Common myeloid progenitor, CD34-positive (primary cell): ENCODE data around the gene SMIM41.

Experiments
- CTCF ChIA-PET: fragments of 350-600 bp; sonication (Branson Sonifier 250); formaldehyde crosslinking; loops from one replicate; lab custom pipeline; 2021; ENCODE audit warnings: antibody characterized with exemption; lab: Charles Lee
- POLR2A ChIA-PET: fragments of 350-600 bp; sonication (Branson Sonifier 250); formaldehyde crosslinking; loops from one replicate; lab custom pipeline; 2021; ENCODE audit warnings: antibody characterized with exemption; lab: Charles Lee
- DNase-seq, 3 donors: peaks; one replicate each; pipeline versions ENCODE4 v3.0.0 to v3.0.0-alpha.2; 2013
- H3K27ac ChIP-seq, 2 experiments: 1 replicate in 1 of 2; 2 replicates in 1 of 2; pipeline ENCODE4 v1.7.0; 2013; ENCODE audit warnings: inconsistent platforms in 2 of 2, low read length in 2 of 2, mild to moderate bottlenecking in 2 of 2, low read depth in 1 of 2, moderate library complexity in 1 of 2; ENCODE audit not compliant: severe bottlenecking in 2 of 2, insufficient read depth in 1 of 2, poor library complexity in 1 of 2
- H3K27me3 ChIP-seq, 5 experiments: replicated peaks in 2 of 5; 1 replicate in 3 of 5; 2 replicates in 2 of 5; pipeline versions ENCODE4 v1.6.1 to v1.7.0; 2013; ENCODE audit warnings: low read length in 4 of 5, mild to moderate bottlenecking in 2 of 5, moderate library complexity in 2 of 5, inconsistent platforms in 1 of 5; ENCODE audit not compliant: insufficient read depth in 5 of 5, control insufficient read depth in 4 of 5
- H3K36me3 ChIP-seq, 4 experiments: 1 replicate in 2 of 4; 2 replicates in 2 of 4; pipeline versions ENCODE4 v1.6.1 to v1.7.0; 2013; ENCODE audit warnings: low read length in 3 of 4, control low read depth in 1 of 4, mild to moderate bottlenecking in 1 of 4; ENCODE audit not compliant: control insufficient read depth in 4 of 4, insufficient read depth in 4 of 4
- H3K4me1 ChIP-seq, 4 experiments: 1 replicate in 3 of 4; 2 replicates in 1 of 4; pipeline versions ENCODE4 v1.6.1 to v1.7.1; 2013; ENCODE audit warnings: low read length in 3 of 4, mild to moderate bottlenecking in 3 of 4, control low read depth in 1 of 4, inconsistent platforms in 1 of 4, moderate library complexity in 1 of 4; ENCODE audit not compliant: control insufficient read depth in 4 of 4, insufficient read depth in 4 of 4; ENCODE audit errors: control extremely low read depth in 1 of 4
- H3K4me3 ChIP-seq, 7 experiments: 1 replicate in 4 of 7; 2 replicates in 3 of 7; pipeline versions ENCODE4 v1.5.1 to v1.7.0; 2013; ENCODE audit warnings: mild to moderate bottlenecking in 7 of 7, low read length in 6 of 7, moderate library complexity in 6 of 7, inconsistent platforms in 2 of 7, low read depth in 2 of 7, control low read depth in 1 of 7; ENCODE audit not compliant: insufficient read depth in 4 of 7, control insufficient read depth in 1 of 7; ENCODE audit errors: extremely low read depth in 1 of 7
- H3K9me3 ChIP-seq, 5 experiments: 1 replicate in 4 of 5; 2 replicates in 1 of 5; pipeline versions ENCODE4 v1.6.1 to v1.7.1; 2013; ENCODE audit warnings: low read length in 4 of 5, mild to moderate bottlenecking in 2 of 5, inconsistent platforms in 1 of 5, low read depth in 1 of 5, moderate library complexity in 1 of 5; ENCODE audit not compliant: control insufficient read depth in 4 of 5, insufficient read depth in 2 of 5; ENCODE audit errors: control extremely low read depth in 1 of 5
- WGBS: methylation state at CpG from one replicate; pipeline ENCODE4 v1.1.5; 2013; ENCODE audit not compliant: insufficient coverage; 5-methylcytosine and 5-hydroxymethylcytosine counted together

Gene SMIM41

GRCh38 chr12:52073531-52074381, 5.7 kb upstream of the SMIM41 start:
- Histone ChIP-seq H3K27me3 (no peaks in the 10 kb centered on the region), H3K4me3 (no peak overlapping the region), H3K36me3 (peaks cover 25 to 59% (median 40%) of the 10 kb centered on the region in 4 experiments), H3K27ac (no peak overlapping the region), H3K9me3 (no peaks in the 10 kb centered on the region), H3K4me1 (peaks cover 4 to 19% (median 18%) of the 10 kb centered on the region in 4 experiments)
- WGBS = 96% methylated on average over 16 of the region's 23 CpGs
- POLR2A ChIA-PET = interaction anchor here (0.6 kb wide), 1 partner anchor 32 kb away, joined by 3 read pairs; no protein-coding TSS in a partner anchor
- CTCF ChIA-PET = interaction anchor here (1.0 to 31.9 kb wide), 5 partner anchors 9 to 47 kb away, joined by 3 to 661 read pairs (median 3); no protein-coding TSS in a partner anchor
- no peak for DNase-seq

GRCh38 chr12:52074971-52075724, 4.4 kb upstream of the SMIM41 start:
- POLR2A ChIA-PET = no interaction called here

GRCh38 chr12:52076811-52077210, 2.7 kb upstream of the SMIM41 start:
- ChIA-PET POLR2A (no interaction called here), CTCF (interaction anchor here (1.5 to 31.9 kb wide), 2 partner anchors 21 to 51 kb away, joined by 3 to 661 read pairs; no protein-coding TSS in a partner anchor)
- Histone ChIP-seq H3K27me3 (no peaks in the 10 kb centered on the region), H3K27ac (no peak overlapping the region), H3K4me1 (peaks cover 0 to 11% (median 10%) of the 10 kb centered on the region in 4 experiments), H3K9me3 (no peaks in the 10 kb centered on the region), H3K4me3 (no peak overlapping the region), H3K36me3 (peaks cover 25 to 63% (median 47%) of the 10 kb centered on the region in 4 experiments)
- no peak for DNase-seq
- 96% methylated on average over 16 of the region's 16 CpGs for WGBS

More at GRCh38 chr12:52074971-52075724, 4.4 kb upstream of the SMIM41 start:
- H3K4me1 ChIP-seq = peaks cover 4 to 14% (median 12%) of the 10 kb centered on the region in 4 experiments
- H3K4me3 ChIP-seq = no peak overlapping the region
- H3K27ac ChIP-seq = no peak overlapping the region
- no peak for DNase-seq
- 97% methylated on average over 3 of the region's 3 CpGs for WGBS
- CTCF ChIA-PET = interaction anchor here (1.0 to 31.9 kb wide), 2 partner anchors 28 to 49 kb away, joined by 3 to 661 read pairs; no protein-coding TSS in a partner anchor
- H3K36me3 ChIP-seq = peaks cover 25 to 63% (median 47%) of the 10 kb centered on the region in 4 experiments
- no peaks in the 10 kb centered on the region for H3K9me3 ChIP-seq
- H3K27me3 ChIP-seq = no peaks in the 10 kb centered on the region

GRCh38 chr12:52078276-52078675, 1.2 kb upstream of the SMIM41 start:
- ChIA-PET POLR2A (no interaction called here), CTCF (interaction anchor here (0.8 to 31.9 kb wide), 5 partner anchors 9 to 156 kb away, joined by 3 to 661 read pairs (median 4); partner anchors contain the start of gene ATG101)
- 100% methylated on average over 3 of the region's 3 CpGs for WGBS

GRCh38 chr12:52080403-52081251, 1.1 kb downstream of the SMIM41 start:
- no peak overlapping the region for H3K4me3 ChIP-seq
- ChIA-PET POLR2A (interaction anchor here (0.9 to 2.9 kb wide), 5 partner anchors 9 to 55 kb away, joined by 3 to 17 read pairs (median 5); partner anchors contain the start of gene ATG101), CTCF (interaction anchor here (0.9 to 31.9 kb wide), 8 partner anchors 11 to 88 kb away, joined by 3 to 661 read pairs (median 10); partner anchors contain the start of genes ATG101 and NR4A1)
- H3K27me3 ChIP-seq = no peaks in the 10 kb centered on the region
- peaks cover 15 to 31% (median 25%) of the 10 kb centered on the region in 4 experiments for H3K36me3 ChIP-seq
- H3K9me3 ChIP-seq = no peaks in the 10 kb centered on the region
- no peak overlapping the region for H3K27ac ChIP-seq
- WGBS = 93% methylated on average over 8 of the region's 10 CpGs
- H3K4me1 ChIP-seq = peaks cover 0 to 16% (median 13%) of the 10 kb centered on the region in 4 experiments
- DNase-seq = no peak

More at GRCh38 chr12:52078276-52078675, 1.2 kb upstream of the SMIM41 start:
- Histone ChIP-seq H3K9me3 (no peaks in the 10 kb centered on the region), H3K4me3 (no peak overlapping the region), H3K36me3 (peaks cover 24 to 54% (median 41%) of the 10 kb centered on the region in 4 experiments), H3K27me3 (no peaks in the 10 kb centered on the region), H3K4me1 (peaks cover 0 to 15% (median 12%) of the 10 kb centered on the region in 4 experiments), H3K27ac (no peak overlapping the region)
- no peak for DNase-seq

GRCh38 chr12:52081263-52081733, 1.8 kb downstream of the SMIM41 start:
- Histone ChIP-seq H3K4me3 (no peak overlapping the region), H3K9me3 (no peaks in the 10 kb centered on the region), H3K27ac (no peak overlapping the region), H3K27me3 (peaks cover 0 to 3% (median 0%) of the 10 kb centered on the region in 5 experiments), H3K4me1 (peaks cover 0 to 16% (median 13%) of the 10 kb centered on the region in 4 experiments), H3K36me3 (peaks cover 12 to 26% (median 23%) of the 10 kb centered on the region in 4 experiments)
- CTCF ChIA-PET = interaction anchor here (0.9 to 31.9 kb wide), 13 partner anchors 8 to 89 kb away, joined by 3 to 661 read pairs (median 7); partner anchors contain the start of genes ATG101 and NR4A1
- WGBS = no CpG with 5 or more reads among the region's 9 CpGs
- DNase-seq = peak in 2 of 3 donors; percentile 70 to 74
- POLR2A ChIA-PET = interaction anchor here (0.9 to 2.9 kb wide), 7 partner anchors 10 to 56 kb away, joined by 3 to 17 read pairs (median 4); partner anchors contain the start of genes ATG101 and NR4A1
